H1 (cell line): ENCODE results near the gene MGRN1. TPM values are rescaled to one million over a fixed set of nuclear protein-coding genes. Genes with fewer than 3 reads are reported as not detected.

Source experiments
- CTCF ChIA-PET: fragments of 300-600 bp; sonication (Branson Sonifier 250); formaldehyde crosslinking; loops from one replicate; lab custom pipeline; 2021; ENCODE audit not compliant: partially characterized antibody; lab: Charles Lee
- POLR2A ChIA-PET: fragments of 300-600 bp; sonication (Branson Sonifier 250); formaldehyde crosslinking; loops from one replicate; lab custom pipeline; 2021; ENCODE audit warnings: inconsistent platforms; ENCODE audit not compliant: partially characterized antibody; lab: Charles Lee
- DNase-seq, 2 experiments: peaks; one replicate each; pipeline versions ENCODE4 v3.0.0 to v3.0.0-alpha.2; 2010 to 2022; ENCODE audit warnings: low spot score in 2 of 2, low read depth in 1 of 2, mixed read lengths in 1 of 2
- FAIRE-seq: peaks from 2 replicates; lab custom pipeline; 2011; peaks lifted over from hg19 to GRCh38; lab: Jason Lieb, UNC
- H2AFZ ChIP-seq: 2 replicates; pipeline ENCODE4 v1.8.1; 2012; ENCODE audit warnings: low read length, inconsistent platforms
- H2AK5ac ChIP-seq: 2 replicates; pipeline ENCODE4 v1.6.1; 2013; ENCODE audit warnings: low read depth, low read length
- H2BK120ac ChIP-seq: replicated peaks from 2 replicates; pipeline ENCODE3; 2013; ENCODE audit warnings: low read depth, low read length, inconsistent platforms
- H2BK12ac ChIP-seq: 2 replicates; pipeline ENCODE4 v1.6.1; 2013; ENCODE audit warnings: low read depth, low read length
- H2BK15ac ChIP-seq: 2 replicates; pipeline ENCODE4 v1.6.1; 2013; ENCODE audit warnings: low read length
- H2BK20ac ChIP-seq: 2 replicates; pipeline ENCODE4 v1.6.1; 2013; ENCODE audit warnings: low read length
- H2BK5ac ChIP-seq: 2 replicates; pipeline ENCODE4 v1.6.1; 2013; ENCODE audit warnings: low read depth, low read length
- H3K14ac ChIP-seq: 2 replicates; pipeline ENCODE4 v1.6.1; 2013; ENCODE audit warnings: inconsistent platforms; ENCODE audit not compliant: insufficient read length
- H3K18ac ChIP-seq: 2 replicates; pipeline ENCODE4 v1.6.1; 2013; ENCODE audit warnings: low read length; ENCODE audit errors: extremely low read depth
- H3K23ac ChIP-seq: 2 replicates; pipeline ENCODE4 v1.6.1; 2013; ENCODE audit warnings: inconsistent platforms; ENCODE audit not compliant: insufficient read length
- H3K23me2 ChIP-seq: 2 replicates; pipeline ENCODE4 v1.6.1; 2013; ENCODE audit warnings: low read depth, low read length
- H3K27ac ChIP-seq: 2 replicates; pipeline ENCODE4 v1.6.1; 2011; ENCODE audit warnings: low read depth, low read length, inconsistent platforms
- H3K27me3 ChIP-seq, 4 experiments: replicated peaks in 1 of 4; 1 replicate in 1 of 4; 2 replicates in 3 of 4; pipeline versions ENCODE4 v1.6.1 to v1.8.1; 2011 to 2013; ENCODE audit warnings: low read length in 3 of 4, mild to moderate bottlenecking in 3 of 4, inconsistent platforms in 2 of 4, mixed read lengths in 2 of 4, moderate library complexity in 1 of 4; ENCODE audit not compliant: control insufficient read depth in 3 of 4, insufficient read depth in 3 of 4; ENCODE audit errors: extremely low read depth in 1 of 4
- H3K36me3 ChIP-seq, 4 experiments: 2 replicates each; pipeline versions ENCODE4 v1.6.1 to v1.8.1; 2011 to 2013; ENCODE audit warnings: mild to moderate bottlenecking in 4 of 4, low read length in 3 of 4, moderate library complexity in 2 of 4, control low read depth in 1 of 4, inconsistent platforms in 1 of 4; ENCODE audit not compliant: insufficient read depth in 4 of 4, control insufficient read depth in 2 of 4
- H3K4ac ChIP-seq: replicated peaks from 2 replicates; pipeline ENCODE3; 2013; ENCODE audit warnings: low read length, low read depth, mixed read lengths, inconsistent platforms; ENCODE audit not compliant: insufficient read length
- H3K4me1 ChIP-seq, 4 experiments: replicated peaks in 1 of 4; 1 replicate in 1 of 4; 2 replicates in 3 of 4; pipeline versions ENCODE4 v1.6.1 to v1.8.1; 2011 to 2013; ENCODE audit warnings: low read length in 3 of 4, inconsistent platforms in 2 of 4, mixed read lengths in 1 of 4; ENCODE audit not compliant: insufficient read depth in 4 of 4, control insufficient read depth in 3 of 4
- H3K4me2 ChIP-seq, 2 experiments: 2 replicates each; pipeline versions ENCODE4 v1.6.1 to v1.8.1; 2011 to 2013; ENCODE audit warnings: low read depth in 2 of 2, low read length in 2 of 2, control low read depth in 1 of 2, inconsistent platforms in 1 of 2, mild to moderate bottlenecking in 1 of 2; ENCODE audit not compliant: insufficient read depth in 1 of 2
- H3K4me3 ChIP-seq, 4 experiments: fragments of 200-600, 300-600 bp in 1 of 4; sonication (generic), shearing (Covaris generic), sonication (Bioruptor Twin) in 1 of 4; 2 replicates each; pipeline versions ENCODE4 v1.5.1 to v1.8.1; 2011 to 2016; ENCODE audit warnings: low read length in 4 of 4, low read depth in 3 of 4, control low read depth in 2 of 4, inconsistent platforms in 2 of 4, mild to moderate bottlenecking in 2 of 4, mixed read lengths in 1 of 4, moderate library complexity in 1 of 4; ENCODE audit not compliant: insufficient read depth in 2 of 4; ENCODE audit errors: extremely low read depth in 1 of 4
- H3K56ac ChIP-seq: replicated peaks from 2 replicates; pipeline ENCODE3; 2013; ENCODE audit warnings: low read depth, mild to moderate bottlenecking, mixed read lengths, low read length, inconsistent platforms; ENCODE audit not compliant: insufficient read length
- H3K79me1 ChIP-seq: 2 replicates; pipeline ENCODE4 v1.6.1; 2013; ENCODE audit warnings: low read depth, low read length, control low read depth
- H3K79me2 ChIP-seq, 2 experiments: 2 replicates each; pipeline versions ENCODE4 v1.6.1 to v1.8.1; 2012 to 2013; ENCODE audit warnings: low read length in 2 of 2, mild to moderate bottlenecking in 2 of 2, inconsistent platforms in 1 of 2; ENCODE audit not compliant: insufficient read depth in 2 of 2, control insufficient read depth in 1 of 2
- H3K9ac ChIP-seq, 4 experiments: replicated peaks in 1 of 4; 1 replicate in 1 of 4; 2 replicates in 3 of 4; pipeline versions ENCODE4 v1.6.1 to v1.8.1; 2011 to 2013; ENCODE audit warnings: low read depth in 3 of 4, low read length in 3 of 4, control low read depth in 2 of 4, mild to moderate bottlenecking in 2 of 4, moderate library complexity in 2 of 4, inconsistent platforms in 1 of 4; ENCODE audit errors: extremely low read depth in 1 of 4
- H3K9me3 ChIP-seq, 2 experiments: 2 replicates each; pipeline versions ENCODE4 v1.6.1 to v1.8.1; 2012 to 2013; ENCODE audit warnings: mild to moderate bottlenecking in 2 of 2, moderate library complexity in 2 of 2, control low read depth in 1 of 2, inconsistent platforms in 1 of 2, low read depth in 1 of 2, low read length in 1 of 2, mixed read lengths in 1 of 2; ENCODE audit not compliant: insufficient read depth in 2 of 2
- H4K20me1 ChIP-seq, 2 experiments: replicated peaks in 1 of 2; 2 replicates each; pipeline versions ENCODE3 to v1.8.1; 2011 to 2013; ENCODE audit warnings: inconsistent platforms in 2 of 2, low read length in 2 of 2, mild to moderate bottlenecking in 1 of 2; ENCODE audit not compliant: insufficient read depth in 2 of 2, control insufficient read depth in 1 of 2
- H4K5ac ChIP-seq: 2 replicates; pipeline ENCODE4 v1.6.1; 2013; ENCODE audit warnings: low read length, low read depth, mixed read lengths, inconsistent platforms; ENCODE audit not compliant: insufficient read length
- H4K8ac ChIP-seq: 2 replicates; pipeline ENCODE4 v1.8.0; 2013; ENCODE audit warnings: mild to moderate bottlenecking, moderate library complexity, low read length, inconsistent platforms; ENCODE audit not compliant: insufficient read depth; ENCODE audit errors: extremely low read depth
- H4K91ac ChIP-seq: replicated peaks from 2 replicates; pipeline ENCODE3; 2013; ENCODE audit warnings: low read length, mixed read lengths, inconsistent platforms; ENCODE audit not compliant: insufficient read length
- CBX8 ChIP-seq: fragments of 300-800, 300-1000 bp; sonication (generic); IDR thresholded peaks from 2 replicates; pipeline ENCODE4 v1.7.1; 2016; ENCODE audit warnings: low read depth, low read length, borderline replicate concordance
- CHD1 ChIP-seq: IDR thresholded peaks from 2 replicates; pipeline ENCODE4 v1.6.1; 2012; ENCODE audit warnings: low read depth, low read length, improper control_type of control experiment
- E2F6 ChIP-seq: IDR thresholded peaks from 2 replicates; pipeline ENCODE4 v1.6.1; 2012; ENCODE audit warnings: inconsistent platforms
- EGR1 ChIP-seq: IDR thresholded peaks from 2 replicates; pipeline ENCODE4 v1.6.1; 2011; ENCODE audit warnings: low read depth, low read length, borderline replicate concordance
- EZH2 ChIP-seq: fragments of 200-600 bp; sonication (generic); IDR thresholded peaks from 2 replicates; pipeline ENCODE4 v1.7.1; 2012; ENCODE audit warnings: low read depth, mild to moderate bottlenecking, moderate library complexity, low read length, inconsistent platforms; ENCODE audit not compliant: severe bottlenecking
- KDM1A ChIP-seq: fragments of 200-600, 300-600 bp; sonication (generic); IDR thresholded peaks from 2 replicates; pipeline ENCODE4 v1.7.1; 2016; ENCODE audit warnings: mild to moderate bottlenecking, low read length, borderline replicate concordance
- PHF8 ChIP-seq: fragments of 200-600 bp; sonication (generic); conservative IDR thresholded peaks from 2 replicates; pipeline ENCODE4 v1.7.1; 2012; ENCODE audit warnings: low read depth, mild to moderate bottlenecking, inconsistent platforms, low read length, moderate library complexity
- RNF2 ChIP-seq: fragments of 200-900, 300-1000 bp; sonication (generic); IDR thresholded peaks from 2 replicates; pipeline ENCODE4 v1.7.1; 2016; ENCODE audit warnings: borderline replicate concordance, low read depth, mild to moderate bottlenecking, antibody characterized with exemption, low read length; ENCODE audit not compliant: poor library complexity, severe bottlenecking; ENCODE audit errors: missing control alignments
- SAP30 ChIP-seq: fragments of 300-600 bp; sonication (generic); IDR thresholded peaks from 2 replicates; pipeline ENCODE4 v1.7.1; 2012; ENCODE audit warnings: low read length, moderate library complexity, mild to moderate bottlenecking, inconsistent platforms; ENCODE audit not compliant: insufficient read depth, insufficient replicate concordance
- TEAD4 ChIP-seq: IDR thresholded peaks from 2 replicates; pipeline ENCODE4 v1.6.1; 2012; ENCODE audit warnings: low read depth, low read length, inconsistent platforms, mixed read lengths
- WGBS, 2 experiments: shearing (Covaris generic) in 1 of 2; methylation state at CpG; one replicate each; pipeline versions ENCODE4 v1.1.6 to v1.1.7; 2013 to 2015; ENCODE audit warnings: low lambda C conversion rate in 2 of 2, mixed read lengths in 2 of 2, inconsistent platforms in 1 of 2, low coverage in 1 of 2, missing lambda C conversion rate in 1 of 2; ENCODE audit not compliant: insufficient replicate concordance in 2 of 2, insufficient coverage in 1 of 2, insufficient read length in 1 of 2; ENCODE audit errors: extremely low coverage in 1 of 2, missing lambda C conversion rate in 1 of 2; 5-methylcytosine and 5-hydroxymethylcytosine counted together
- polyA plus RNA-seq, 7 experiments: library from polyadenylated mRNA; depleted of rRNA in 3 of 7; stranded (reverse) in 5 of 7; unstranded in 2 of 7; fragments of >200 nt in 5 of 7; fragments of 200-250 nt in 2 of 7; gene quantifications; 1 replicate in 5 of 7; 2 replicates in 1 of 7; 4 replicates in 1 of 7; pipeline versions ENCODE4 v1.2.1 to v1.2.3, GENCODE V29; 2011 to 2013; ENCODE audit warnings: missing spikeins in 2 of 7, mixed read lengths in 2 of 7
- total RNA-seq: library from RNA; stranded (reverse); fragmentation: NEBNext Ultra II Directional; extraction: Animal tissue kit (Norgen Biotek cat#: 25700); gene quantifications from 2 replicates; pipeline ENCODE4 v1.2.1, GENCODE V29; 2021
- TF ChIP-seq, protein P1 (sequence below): IDR thresholded peaks from 2 replicates; pipeline ENCODE4 v1.6.1; 2011; ENCODE audit warnings: low read length, improper control_type of control experiment

The MGRN1 gene
- total and polyA plus RNA-seq, 2 of the 8 experiments (the other 6 are each of a cell fraction or from before 2014, with no cell fraction given) = 15.0 to 82.3 TPM

GRCh38 chr16:4591191-4591590 lies 33.4 kb upstream of the MGRN1 start:
- Histone ChIP-seq H3K79me1 (no peaks in the 10 kb centered on the region), H4K91ac (no peak overlapping the region), H4K8ac (no peak overlapping the region), H3K23me2 (no peaks in the 10 kb centered on the region), H3K79me2 (no peaks in the 10 kb centered on the region), H2BK12ac (no peak overlapping the region), H3K27ac (no peak overlapping the region), H2BK20ac (no peak overlapping the region), H2AFZ (no peak overlapping the region), H3K4me3 (no peak overlapping the region), H3K4me1 (peaks cover 0 to 18% (median 10%) of the 10 kb centered on the region in 4 experiments; a peak in 6 of 7 replicates), H2BK5ac (no peak overlapping the region), H3K27me3 (no peaks in the 10 kb centered on the region; a peak in 1 of 7 replicates), H3K56ac (no peak overlapping the region), H2BK120ac (no peak overlapping the region), H3K14ac (no peak overlapping the region), H2BK15ac (no peak overlapping the region), H3K4me2 (no peak overlapping the region), H4K20me1 (no peaks in the 10 kb centered on the region), H3K18ac (no peak overlapping the region), H3K23ac (no peak overlapping the region), H2AK5ac (no peak overlapping the region), H3K4ac (no peak overlapping the region), H3K9ac (no peak overlapping the region), H3K9me3 (peaks cover 8% of the 10 kb centered on the region in 2 experiments; a peak in 3 of 4 replicates), H4K5ac (no peak overlapping the region), H3K36me3 (no peaks in the 10 kb centered on the region)
- FAIRE-seq = peak; percentile 39
- 90% methylated on average over 6 of the region's 6 CpGs; no CpG with 5 or more reads in 1 of the 2 experiments for WGBS, 2 experiments
- ChIA-PET CTCF (interaction anchor here (0.5 to 8.9 kb wide), 8 partner anchors 11 to 82 kb away, joined by 3 to 157 read pairs (median 6); no protein-coding TSS in a partner anchor), POLR2A (interaction anchor here (1.0 to 12.8 kb wide), 3 partner anchors 12 to 59 kb away, joined by 3 to 126 read pairs (median 7); partner anchors contain the start of gene UBALD1)
- no peak for DNase-seq
- no peak for TF ChIP-seq EZH2
- TF ChIP-seq, protein P1, sequence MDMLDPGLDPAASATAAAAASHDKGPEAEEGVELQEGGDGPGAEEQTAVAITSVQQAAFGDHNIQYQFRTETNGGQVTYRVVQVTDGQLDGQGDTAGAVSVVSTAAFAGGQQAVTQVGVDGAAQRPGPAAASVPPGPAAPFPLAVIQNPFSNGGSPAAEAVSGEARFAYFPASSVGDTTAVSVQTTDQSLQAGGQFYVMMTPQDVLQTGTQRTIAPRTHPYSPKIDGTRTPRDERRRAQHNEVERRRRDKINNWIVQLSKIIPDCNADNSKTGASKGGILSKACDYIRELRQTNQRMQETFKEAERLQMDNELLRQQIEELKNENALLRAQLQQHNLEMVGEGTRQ = no peak
- no peak for TF ChIP-seq RNF2
- no peak for TF ChIP-seq CHD1
- no peak for TF ChIP-seq PHF8
- TF ChIP-seq E2F6 = no peak
- no peak for TF ChIP-seq KDM1A
- no peak for TF ChIP-seq TEAD4
- no peak for TF ChIP-seq SAP30
- TF ChIP-seq EGR1 = no peak
- no peak for TF ChIP-seq CBX8
